Measurements from ENCODE around the gene SVIL. TPM values are rescaled to one million over a fixed set of nuclear protein-coding genes. Genes with fewer than 3 reads are reported as not detected.

The SVIL gene
- total and polyA plus RNA-seq, 2 of the 13 experiments (the other 11 are each of a cell fraction or from before 2014, with no cell fraction given) = 3.9 to 12.1 TPM

DNA sequence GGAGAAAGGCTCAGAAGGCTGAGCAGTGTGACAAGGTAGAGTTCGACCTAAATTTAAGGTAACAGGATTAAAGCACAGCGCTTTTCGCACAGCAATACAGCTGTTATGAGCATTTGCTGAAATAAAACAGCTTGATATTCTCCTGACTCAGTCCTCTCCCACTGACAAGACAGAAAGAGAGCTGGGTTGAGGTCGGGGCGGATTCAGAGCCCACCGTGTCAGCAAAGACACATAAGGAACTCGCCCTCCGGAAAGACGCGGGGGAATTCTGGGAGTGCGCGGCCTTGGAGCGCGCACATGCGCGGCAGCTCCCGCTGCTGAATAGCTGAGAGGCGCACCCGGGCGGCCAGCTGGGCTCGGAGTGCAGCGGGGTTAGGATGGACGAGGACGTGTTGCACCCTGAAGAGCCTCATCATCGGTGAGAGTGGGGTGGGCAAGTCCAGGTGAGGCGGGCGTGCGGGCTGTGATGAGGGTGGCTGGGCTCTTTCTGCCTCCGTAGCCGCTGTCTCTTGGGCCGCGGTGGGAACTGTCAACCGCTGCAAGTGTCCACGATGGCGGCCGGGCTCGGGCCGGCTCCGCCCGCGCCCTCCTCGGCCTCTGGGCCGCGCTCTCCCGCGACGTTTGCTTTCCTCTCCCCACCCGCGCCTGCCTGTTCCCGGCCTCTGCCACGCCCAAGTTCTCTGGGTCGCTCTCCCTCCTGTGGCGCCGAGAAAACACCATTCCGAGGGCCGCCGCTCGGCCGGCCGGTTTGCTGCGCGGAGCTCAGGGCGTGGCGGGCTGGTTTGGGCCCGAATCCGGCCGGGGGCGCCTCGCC, 225.3 kb downstream of the SVIL start (continued):
- TF ChIP-seq BATF2 (CRISPR knock-in tag; IDR thresholded peaks at IDR 0.05) (no peak), ZKSCAN8 (CRISPR knock-in tag; IDR thresholded peaks at IDR 0.05; ENCODE audit: borderline replicate concordance) (no peak), KLF6 (CRISPR knock-in tag; IDR thresholded peaks at IDR 0.05) (peak; percentile 77; the same call in 1 of the 2 replicates), ZNF839 (CRISPR knock-in tag; IDR thresholded peaks at IDR 0.05; ENCODE audit: borderline replicate concordance) (no peak; the same call in 1 of the 2 replicates), ZMYM4 (CRISPR knock-in tag; IDR thresholded peaks at IDR 0.05) (peak; percentile 82), HIVEP1 (CRISPR knock-in tag; IDR thresholded peaks at IDR 0.05) (0 out of 2 replicates have a peak, but pooled peaks have one; percentile 31), ZNF550 (CRISPR knock-in tag; IDR thresholded peaks at IDR 0.05; ENCODE audit: borderline replicate concordance) (no peak), EEA1 (CRISPR knock-in tag; IDR thresholded peaks at IDR 0.05; ENCODE audit: borderline replicate concordance) (peak; percentile 90; the same call in 1 of the 2 replicates), IRF2 (CRISPR knock-in tag; IDR thresholded peaks at IDR 0.05) (peak; percentile 57), ZNF414 (CRISPR knock-in tag; IDR thresholded peaks at IDR 0.05) (peak; percentile 96), KDM2A (CRISPR knock-in tag; IDR thresholded peaks at IDR 0.05; ENCODE audit: borderline replicate concordance, low read depth) (peak; percentile 73; the same call in 1 of the 2 replicates), ZNF160 (CRISPR knock-in tag; IDR thresholded peaks at IDR 0.05) (peak; percentile 69), YEATS4 (CRISPR knock-in tag; IDR thresholded peaks at IDR 0.05; ENCODE audit: borderline replicate concordance) (peak; percentile 61; the same call in 1 of the 2 replicates), HOXA3 (CRISPR knock-in tag; IDR thresholded peaks at IDR 0.05) (peak; percentile 76), SCMH1 (CRISPR knock-in tag; IDR thresholded peaks at IDR 0.05; ENCODE audit: borderline replicate concordance) (no peak), ZNF776 (CRISPR knock-in tag; IDR thresholded peaks at IDR 0.05) (peak; percentile 44; the same call in 1 of the 2 replicates)
- TF ChIP-seq, protein P1, sequence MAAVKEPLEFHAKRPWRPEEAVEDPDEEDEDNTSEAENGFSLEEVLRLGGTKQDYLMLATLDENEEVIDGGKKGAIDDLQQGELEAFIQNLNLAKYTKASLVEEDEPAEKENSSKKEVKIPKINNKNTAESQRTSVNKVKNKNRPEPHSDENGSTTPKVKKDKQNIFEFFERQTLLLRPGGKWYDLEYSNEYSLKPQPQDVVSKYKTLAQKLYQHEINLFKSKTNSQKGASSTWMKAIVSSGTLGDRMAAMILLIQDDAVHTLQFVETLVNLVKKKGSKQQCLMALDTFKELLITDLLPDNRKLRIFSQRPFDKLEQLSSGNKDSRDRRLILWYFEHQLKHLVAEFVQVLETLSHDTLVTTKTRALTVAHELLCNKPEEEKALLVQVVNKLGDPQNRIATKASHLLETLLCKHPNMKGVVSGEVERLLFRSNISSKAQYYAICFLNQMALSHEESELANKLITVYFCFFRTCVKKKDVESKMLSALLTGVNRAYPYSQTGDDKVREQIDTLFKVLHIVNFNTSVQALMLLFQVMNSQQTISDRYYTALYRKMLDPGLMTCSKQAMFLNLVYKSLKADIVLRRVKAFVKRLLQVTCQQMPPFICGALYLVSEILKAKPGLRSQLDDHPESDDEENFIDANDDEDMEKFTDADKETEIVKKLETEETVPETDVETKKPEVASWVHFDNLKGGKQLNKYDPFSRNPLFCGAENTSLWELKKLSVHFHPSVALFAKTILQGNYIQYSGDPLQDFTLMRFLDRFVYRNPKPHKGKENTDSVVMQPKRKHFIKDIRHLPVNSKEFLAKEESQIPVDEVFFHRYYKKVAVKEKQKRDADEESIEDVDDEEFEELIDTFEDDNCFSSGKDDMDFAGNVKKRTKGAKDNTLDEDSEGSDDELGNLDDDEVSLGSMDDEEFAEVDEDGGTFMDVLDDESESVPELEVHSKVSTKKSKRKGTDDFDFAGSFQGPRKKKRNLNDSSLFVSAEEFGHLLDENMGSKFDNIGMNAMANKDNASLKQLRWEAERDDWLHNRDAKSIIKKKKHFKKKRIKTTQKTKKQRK (IDR thresholded peaks at IDR 0.05; ENCODE audit: low read length) = no peak
- TF ChIP-seq, protein P2, sequence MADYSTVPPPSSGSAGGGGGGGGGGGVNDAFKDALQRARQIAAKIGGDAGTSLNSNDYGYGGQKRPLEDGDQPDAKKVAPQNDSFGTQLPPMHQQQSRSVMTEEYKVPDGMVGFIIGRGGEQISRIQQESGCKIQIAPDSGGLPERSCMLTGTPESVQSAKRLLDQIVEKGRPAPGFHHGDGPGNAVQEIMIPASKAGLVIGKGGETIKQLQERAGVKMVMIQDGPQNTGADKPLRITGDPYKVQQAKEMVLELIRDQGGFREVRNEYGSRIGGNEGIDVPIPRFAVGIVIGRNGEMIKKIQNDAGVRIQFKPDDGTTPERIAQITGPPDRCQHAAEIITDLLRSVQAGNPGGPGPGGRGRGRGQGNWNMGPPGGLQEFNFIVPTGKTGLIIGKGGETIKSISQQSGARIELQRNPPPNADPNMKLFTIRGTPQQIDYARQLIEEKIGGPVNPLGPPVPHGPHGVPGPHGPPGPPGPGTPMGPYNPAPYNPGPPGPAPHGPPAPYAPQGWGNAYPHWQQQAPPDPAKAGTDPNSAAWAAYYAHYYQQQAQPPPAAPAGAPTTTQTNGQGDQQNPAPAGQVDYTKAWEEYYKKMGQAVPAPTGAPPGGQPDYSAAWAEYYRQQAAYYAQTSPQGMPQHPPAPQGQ (CRISPR knock-in tag; IDR thresholded peaks at IDR 0.05; ENCODE audit: borderline replicate concordance) = no peak
- TF ChIP-seq, protein P3, sequence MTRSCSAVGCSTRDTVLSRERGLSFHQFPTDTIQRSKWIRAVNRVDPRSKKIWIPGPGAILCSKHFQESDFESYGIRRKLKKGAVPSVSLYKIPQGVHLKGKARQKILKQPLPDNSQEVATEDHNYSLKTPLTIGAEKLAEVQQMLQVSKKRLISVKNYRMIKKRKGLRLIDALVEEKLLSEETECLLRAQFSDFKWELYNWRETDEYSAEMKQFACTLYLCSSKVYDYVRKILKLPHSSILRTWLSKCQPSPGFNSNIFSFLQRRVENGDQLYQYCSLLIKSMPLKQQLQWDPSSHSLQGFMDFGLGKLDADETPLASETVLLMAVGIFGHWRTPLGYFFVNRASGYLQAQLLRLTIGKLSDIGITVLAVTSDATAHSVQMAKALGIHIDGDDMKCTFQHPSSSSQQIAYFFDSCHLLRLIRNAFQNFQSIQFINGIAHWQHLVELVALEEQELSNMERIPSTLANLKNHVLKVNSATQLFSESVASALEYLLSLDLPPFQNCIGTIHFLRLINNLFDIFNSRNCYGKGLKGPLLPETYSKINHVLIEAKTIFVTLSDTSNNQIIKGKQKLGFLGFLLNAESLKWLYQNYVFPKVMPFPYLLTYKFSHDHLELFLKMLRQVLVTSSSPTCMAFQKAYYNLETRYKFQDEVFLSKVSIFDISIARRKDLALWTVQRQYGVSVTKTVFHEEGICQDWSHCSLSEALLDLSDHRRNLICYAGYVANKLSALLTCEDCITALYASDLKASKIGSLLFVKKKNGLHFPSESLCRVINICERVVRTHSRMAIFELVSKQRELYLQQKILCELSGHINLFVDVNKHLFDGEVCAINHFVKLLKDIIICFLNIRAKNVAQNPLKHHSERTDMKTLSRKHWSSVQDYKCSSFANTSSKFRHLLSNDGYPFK (CRISPR knock-in tag; IDR thresholded peaks at IDR 0.05; ENCODE audit: borderline replicate concordance) = peak; percentile 85
